NOMO-1 treated with DMSO at 0.1 percent for 48 hours (cell line): ENCODE results near the gene MDH2.
"Not testable (repeated sequence)": the region's sequence is repeated elsewhere in the genome, so short reads cannot be mapped to it uniquely, and the experiment has no call there.

Source experiments
- DNase-seq: peaks from one replicate; lab custom pipeline; 2025; ENCODE audit not compliant: unreplicated experiment; lab: John Stamatoyannopoulos, UW

MDH2 gene

DNA sequence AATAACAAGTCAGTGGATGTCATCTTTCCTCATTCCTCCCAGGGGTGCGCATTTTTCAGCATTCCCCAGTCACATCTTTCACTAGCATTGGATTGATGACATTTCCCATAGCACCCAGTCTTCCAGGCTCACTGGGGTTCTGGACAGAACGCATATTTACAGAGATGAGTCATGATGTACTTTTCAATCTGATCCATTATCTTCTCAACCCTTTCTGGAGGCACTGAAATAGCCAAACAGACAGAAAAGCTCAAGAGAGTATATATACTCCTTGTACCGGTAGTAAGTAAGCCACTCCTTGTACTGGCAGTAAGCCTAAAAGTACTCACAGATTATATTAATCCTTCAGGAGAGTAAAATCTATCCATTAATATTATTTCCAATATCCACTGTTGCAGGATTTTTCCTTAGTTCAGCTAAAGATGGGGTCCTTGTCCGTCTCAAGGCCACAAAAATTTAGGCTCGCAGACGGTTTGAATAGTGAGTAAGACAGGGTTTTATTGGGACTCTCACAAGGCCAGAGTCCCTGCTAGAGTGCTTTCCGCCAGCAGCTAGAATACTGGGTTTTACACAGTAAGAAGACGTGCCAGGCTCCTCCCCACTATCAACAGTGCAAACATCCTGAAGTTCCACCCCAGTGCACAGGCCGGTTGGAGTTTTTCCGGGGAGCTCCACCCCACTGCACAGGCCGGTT is 60.8 kb downstream of the MDH2 start:
- no peak for DNase-seq

- DNase-seq: not testable (repeated sequence)
Measured at GRCh38 chr7:76113042-76113630, 65.2 kb downstream of the MDH2 start.

GRCh38 chr7:76114742-76115141 is 66.8 kb downstream of the MDH2 start:
- not testable (repeated sequence) for DNase-seq
